WTC11 (cell line): ENCODE results near the gene CEACAM19.
"Not testable (repeated sequence)": the region's sequence is repeated elsewhere in the genome, so short reads cannot be mapped to it uniquely, and the experiment has no call there.

Source experiments
- ATF2 ChIP-seq: sonication (generic); formaldehyde crosslinking; IDR thresholded peaks from 2 replicates; pipeline ENCODE4 v1.8.1; 2022; ENCODE audit warnings: low read depth, missing genetic modification reagents, borderline replicate concordance
- ATF3 ChIP-seq: sonication (generic); formaldehyde crosslinking; conservative IDR thresholded peaks from 2 replicates; pipeline ENCODE4 v1.8.1; 2022; ENCODE audit warnings: mild to moderate bottlenecking, missing genetic modification reagents
- CREB1 ChIP-seq: sonication (generic); formaldehyde crosslinking; IDR thresholded peaks from 2 replicates; pipeline ENCODE4 v1.8.0; 2023; ENCODE audit warnings: mild to moderate bottlenecking, missing genetic modification reagents
- CREM ChIP-seq: sonication (generic); formaldehyde crosslinking; IDR thresholded peaks from 2 replicates; pipeline ENCODE4 v1.8.1; 2022; ENCODE audit warnings: mild to moderate bottlenecking, missing genetic modification reagents, moderate library complexity
- CTCF ChIP-seq: fragments of 200-600 bp; IDR thresholded peaks from 2 replicates; pipeline ENCODE4 v1.8.0; 2022; ENCODE audit warnings: antibody characterized with exemption
- ESRRA ChIP-seq: sonication (generic); formaldehyde crosslinking; IDR thresholded peaks from 2 replicates; pipeline ENCODE4 v1.8.1; 2022; ENCODE audit warnings: mild to moderate bottlenecking, missing genetic modification reagents, borderline replicate concordance
- FOXK1 ChIP-seq: sonication (generic); formaldehyde crosslinking; IDR thresholded peaks from 2 replicates; pipeline ENCODE4 v1.8.0; 2022; ENCODE audit warnings: mild to moderate bottlenecking, moderate library complexity, missing genetic modification reagents
- FOXP4 ChIP-seq: sonication (generic); formaldehyde crosslinking; IDR thresholded peaks from 2 replicates; pipeline ENCODE4 v1.8.0; 2022; ENCODE audit warnings: mild to moderate bottlenecking, missing genetic modification reagents
- GABPB1 ChIP-seq: sonication (generic); formaldehyde crosslinking; IDR thresholded peaks from 2 replicates; pipeline ENCODE4 v1.8.1; 2023; ENCODE audit warnings: mild to moderate bottlenecking, missing genetic modification reagents
- TP53 ChIP-seq: sonication (generic); formaldehyde crosslinking; IDR thresholded peaks from 2 replicates; pipeline ENCODE4 v1.8.1; 2023; ENCODE audit warnings: mild to moderate bottlenecking, missing genetic modification reagents
- USF2 ChIP-seq: sonication (generic); formaldehyde crosslinking; IDR thresholded peaks from 2 replicates; pipeline ENCODE4 v1.8.1; 2023; ENCODE audit warnings: mild to moderate bottlenecking, missing genetic modification reagents, moderate library complexity
- ZNF138 ChIP-seq: sonication (generic); formaldehyde crosslinking; conservative IDR thresholded peaks from 2 replicates; pipeline ENCODE4 v1.8.1; 2022; ENCODE audit warnings: mild to moderate bottlenecking, moderate library complexity, missing genetic modification reagents
- ZSCAN18 ChIP-seq: fragments of 250-450 bp; sonication (Bioruptor Pico); IDR thresholded peaks from 2 replicates; pipeline ENCODE4 v2.1.2; 2022; ENCODE audit warnings: mild to moderate bottlenecking, moderate library complexity

- TF ChIP-seq ATF3 (CRISPR knock-in tag); CTCF; CREM (CRISPR knock-in tag); GABPB1; USF2 (CRISPR knock-in tag); FOXP4 (CRISPR knock-in tag); FOXK1 (CRISPR knock-in tag); CREB1 (CRISPR knock-in tag); TP53 (CRISPR knock-in tag); ATF2; ZSCAN18; ZNF138; ESRRA (CRISPR knock-in tag): not testable (repeated sequence)
These were observed 37.2 kb upstream of the CEACAM19 start for GRCh38 chr19:44634058-44634457.
